Vagina (tissue), 2 donors: Measurements from ENCODE around the gene RCC2.

ENCODE experiments used
- POLR2AphosphoS5 ChIP-seq, 2 donors: sonication (generic); formaldehyde crosslinking; IDR thresholded peaks; one replicate each; pipeline ENCODE4 v1.9.0; 2017; ENCODE audit warnings: antibody characterized with exemption in 2 of 2, mild to moderate bottlenecking in 2 of 2, low read depth in 1 of 2; ENCODE audit not compliant: insufficient read depth in 1 of 2
- TF ChIP-seq, protein P1 (sequence below), 3 experiments: fragments of 450-650 bp in 2 of 3; fragments of 200-600 bp in 1 of 3; sonication (generic) in 1 of 3; IDR thresholded peaks; one replicate each; pipeline ENCODE4 v1.5.1; 2017 to 2019; ENCODE audit warnings: antibody characterized with exemption in 3 of 3, mild to moderate bottlenecking in 2 of 3, moderate library complexity in 2 of 3

DNA sequence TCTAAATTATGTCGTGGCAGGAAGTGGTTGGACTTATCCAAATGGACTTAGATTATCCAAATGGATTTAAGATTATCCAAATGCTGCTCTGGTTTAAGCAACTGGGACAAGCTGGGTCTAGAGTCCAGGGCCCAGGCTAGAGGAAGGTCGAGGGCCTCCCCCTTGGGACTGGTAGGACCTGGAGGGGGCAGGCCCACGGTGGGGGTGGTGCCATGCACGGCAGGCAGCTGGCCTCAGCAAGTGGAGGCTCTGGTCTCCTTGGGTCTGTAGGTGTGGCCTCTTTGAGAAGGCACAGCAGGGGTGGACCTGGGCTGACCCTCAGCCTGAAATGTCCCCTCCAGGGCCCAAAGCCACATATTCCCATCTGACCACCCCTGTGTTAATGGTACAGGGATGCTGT is 37.6 kb downstream of the RCC2 start:
- TF ChIP-seq, protein P1, sequence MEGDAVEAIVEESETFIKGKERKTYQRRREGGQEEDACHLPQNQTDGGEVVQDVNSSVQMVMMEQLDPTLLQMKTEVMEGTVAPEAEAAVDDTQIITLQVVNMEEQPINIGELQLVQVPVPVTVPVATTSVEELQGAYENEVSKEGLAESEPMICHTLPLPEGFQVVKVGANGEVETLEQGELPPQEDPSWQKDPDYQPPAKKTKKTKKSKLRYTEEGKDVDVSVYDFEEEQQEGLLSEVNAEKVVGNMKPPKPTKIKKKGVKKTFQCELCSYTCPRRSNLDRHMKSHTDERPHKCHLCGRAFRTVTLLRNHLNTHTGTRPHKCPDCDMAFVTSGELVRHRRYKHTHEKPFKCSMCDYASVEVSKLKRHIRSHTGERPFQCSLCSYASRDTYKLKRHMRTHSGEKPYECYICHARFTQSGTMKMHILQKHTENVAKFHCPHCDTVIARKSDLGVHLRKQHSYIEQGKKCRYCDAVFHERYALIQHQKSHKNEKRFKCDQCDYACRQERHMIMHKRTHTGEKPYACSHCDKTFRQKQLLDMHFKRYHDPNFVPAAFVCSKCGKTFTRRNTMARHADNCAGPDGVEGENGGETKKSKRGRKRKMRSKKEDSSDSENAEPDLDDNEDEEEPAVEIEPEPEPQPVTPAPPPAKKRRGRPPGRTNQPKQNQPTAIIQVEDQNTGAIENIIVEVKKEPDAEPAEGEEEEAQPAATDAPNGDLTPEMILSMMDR (IDR thresholded peaks at IDR 0.05) = no peak
- TF ChIP-seq POLR2AphosphoS5 (IDR thresholded peaks at IDR 0.05; ENCODE audit: insufficient read depth in 1 of 2, low read depth in 1 of 2) = no peak
